Measurements from ENCODE around the gene GALNT2.
A peak's percentile ranks its signal among the peaks of the same experiment; 100 is the strongest.

Gene GALNT2

DNA sequence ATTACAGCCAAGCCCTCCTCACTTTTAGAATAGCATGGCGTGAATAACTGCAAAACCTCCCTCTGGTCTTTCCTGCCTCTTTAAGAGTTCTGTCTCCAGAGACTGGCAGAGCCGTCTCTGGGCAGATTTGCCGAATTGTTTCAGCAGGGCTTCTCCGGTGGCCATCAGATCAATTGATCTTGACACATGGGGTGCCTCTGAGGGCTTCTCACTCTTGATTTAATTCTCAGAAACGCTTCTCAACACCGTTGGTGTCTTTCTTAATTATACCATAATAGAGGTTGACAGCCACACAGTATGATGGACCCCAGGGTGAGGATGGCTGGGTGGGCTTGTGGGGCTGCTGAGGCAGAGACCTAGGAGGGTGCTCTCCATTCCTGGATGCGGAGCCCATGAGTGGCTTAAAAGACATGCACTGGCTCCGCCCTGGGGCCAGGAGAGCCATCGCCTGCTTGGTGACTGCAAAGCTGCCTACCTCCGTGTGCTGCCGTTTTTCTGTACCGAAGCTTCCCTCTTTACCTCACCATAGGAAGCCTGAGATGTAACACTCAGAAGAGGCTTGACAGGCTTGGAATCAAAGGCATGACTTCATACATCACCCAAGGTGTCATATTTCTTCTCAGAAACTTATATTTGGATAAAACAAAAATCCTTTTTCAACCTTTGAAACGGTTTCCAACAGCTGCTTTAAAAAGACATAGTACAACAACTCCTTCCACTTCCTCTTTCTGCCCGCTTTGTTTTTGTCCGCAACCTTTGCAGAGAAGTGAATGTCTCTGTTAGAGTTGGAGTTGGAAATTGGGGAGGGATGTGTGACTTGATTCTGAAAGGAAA is 82.9 kb downstream of the GALNT2 start:
- DNase-seq, result no peak

DNA sequence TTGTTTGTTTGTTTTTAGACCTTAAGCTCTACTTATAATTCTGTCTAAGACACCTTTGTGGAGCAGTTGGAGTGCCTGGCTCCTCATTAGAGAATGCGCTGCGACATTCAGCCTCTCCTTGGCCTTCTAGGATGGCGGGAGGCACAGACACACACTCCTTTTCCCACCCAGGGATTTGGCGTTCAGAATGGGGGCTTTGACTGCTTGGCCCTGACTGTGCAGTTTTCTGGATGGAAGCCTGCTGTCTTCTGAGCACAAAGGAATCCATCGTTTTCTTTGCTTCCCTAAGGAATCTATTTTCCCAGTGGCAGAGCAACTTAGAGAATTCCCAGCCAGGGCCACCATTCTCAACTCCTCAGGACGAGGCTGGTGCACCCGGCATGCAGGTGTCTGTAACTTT is 83.6 kb downstream of the GALNT2 start:
- DNase-seq, result no peak

DNA sequence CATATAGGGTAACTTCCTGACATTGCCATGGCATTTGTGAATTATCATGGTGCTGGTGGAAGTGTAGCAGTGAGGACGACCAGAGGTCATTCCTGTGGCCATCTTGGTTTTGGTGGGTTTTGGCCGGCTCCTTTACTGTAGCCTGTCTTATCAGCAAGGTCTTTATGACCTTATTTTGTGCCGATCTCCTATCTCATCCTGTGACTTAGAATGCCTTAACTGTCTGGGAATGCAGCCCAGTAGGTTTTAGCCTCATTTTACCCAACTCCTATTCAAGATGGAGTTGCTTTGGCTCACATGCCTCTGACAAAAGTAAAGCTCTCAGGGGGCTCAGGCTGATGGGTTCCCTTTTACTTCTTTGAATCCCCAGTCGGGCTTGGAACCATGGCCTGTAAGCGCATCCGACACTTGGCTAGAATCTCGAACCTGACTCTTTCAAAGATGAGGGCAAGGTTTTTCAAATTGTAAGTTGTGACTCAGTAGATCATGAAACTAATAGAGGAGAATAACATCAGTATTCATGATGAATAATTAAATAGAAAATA is 85.0 kb downstream of the GALNT2 start:
- DNase-seq, result no peak

DNA sequence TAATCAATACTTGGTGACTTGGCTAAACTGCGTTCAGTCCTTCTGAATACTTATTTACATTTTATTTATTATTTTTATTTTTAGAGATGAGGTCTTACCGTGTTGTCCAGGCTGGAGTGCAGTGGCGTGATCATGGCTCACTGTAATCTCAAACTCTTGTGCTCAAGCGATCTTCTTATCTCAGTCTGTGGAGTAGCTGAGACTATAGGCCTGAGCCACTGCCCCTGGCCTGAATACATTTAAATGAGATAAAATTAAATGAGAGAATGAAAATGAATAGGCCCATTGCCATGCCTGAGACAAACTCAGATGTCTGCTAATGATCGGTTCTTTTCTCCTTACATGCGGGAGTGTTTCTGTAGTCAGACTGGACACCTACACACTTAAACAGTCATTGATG is 86.0 kb downstream of the GALNT2 start:
- DNase-seq, result no peak

DNA sequence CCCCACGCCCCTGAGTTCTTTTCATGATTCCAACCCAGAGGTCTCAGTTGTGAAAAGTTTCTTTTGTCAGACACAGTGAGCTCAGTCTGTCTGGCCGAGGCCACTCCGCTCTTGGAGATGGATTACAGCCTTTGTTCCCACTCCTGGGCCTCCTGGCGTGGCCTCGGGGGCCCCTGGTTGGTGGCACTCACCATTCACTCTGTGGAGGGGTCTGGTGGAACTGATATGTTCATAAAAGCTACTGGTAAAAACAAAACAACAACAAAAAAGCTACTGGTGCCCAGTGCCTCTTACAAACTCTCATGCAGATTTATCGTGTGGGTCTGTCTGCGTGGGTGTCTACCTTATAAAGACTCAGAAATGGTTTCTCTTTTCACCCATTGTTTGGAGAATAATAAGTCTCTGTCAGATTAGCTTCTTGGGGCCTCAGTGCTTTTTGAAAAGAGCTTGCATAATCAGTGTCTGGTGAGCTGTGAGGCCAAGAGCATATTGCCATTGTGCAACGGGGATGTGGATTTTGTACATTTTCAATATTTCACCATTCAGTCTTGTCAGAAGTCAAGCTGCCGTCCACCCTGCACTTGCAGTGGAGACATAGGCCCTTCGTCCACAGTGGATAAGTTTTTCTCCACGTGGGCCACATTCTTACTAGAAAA is 86.7 kb downstream of the GALNT2 start:
- no peak for DNase-seq

DNA sequence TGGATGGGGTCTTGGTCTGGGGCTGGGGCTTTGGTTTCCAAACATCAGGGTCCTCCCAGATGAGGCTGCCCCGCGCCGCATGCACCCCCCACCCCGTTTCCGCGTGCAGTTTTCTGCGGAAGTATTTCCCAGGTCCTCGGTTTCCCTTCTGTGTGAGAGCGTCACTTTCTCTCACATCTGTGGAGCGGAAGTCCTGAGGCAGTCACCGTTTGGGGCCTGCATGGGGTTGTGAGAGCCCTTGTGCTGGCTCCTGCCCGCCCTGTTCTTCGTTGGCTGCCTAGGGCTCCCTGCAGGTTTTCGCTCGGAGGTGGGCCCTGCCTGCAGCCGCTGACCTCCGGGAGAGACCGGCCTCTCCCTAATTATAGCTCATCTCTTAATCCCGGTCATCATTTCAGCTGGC is 88.0 kb downstream of the GALNT2 start:
- no peak for DNase-seq

DNA sequence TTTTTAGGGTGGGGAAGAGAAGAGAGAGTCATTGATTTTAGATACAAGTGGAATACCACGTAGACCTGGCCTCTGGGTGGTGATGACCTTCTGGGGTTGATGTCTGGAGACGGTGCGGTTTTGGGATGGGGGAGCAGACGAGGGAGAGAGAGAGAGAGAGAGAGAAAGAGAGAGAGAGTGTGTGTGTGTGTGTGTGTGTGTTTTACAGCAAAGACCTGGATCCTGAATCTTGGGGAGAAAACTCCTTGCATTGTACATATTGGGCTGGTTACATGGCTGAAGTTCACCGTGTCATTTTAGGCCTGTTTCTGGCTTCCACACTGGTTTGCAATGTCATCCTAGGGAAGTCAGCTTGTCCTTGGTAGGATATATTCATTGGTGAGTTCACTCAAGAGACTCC is 89.0 kb downstream of the GALNT2 start:
- no peak for DNase-seq

DNA sequence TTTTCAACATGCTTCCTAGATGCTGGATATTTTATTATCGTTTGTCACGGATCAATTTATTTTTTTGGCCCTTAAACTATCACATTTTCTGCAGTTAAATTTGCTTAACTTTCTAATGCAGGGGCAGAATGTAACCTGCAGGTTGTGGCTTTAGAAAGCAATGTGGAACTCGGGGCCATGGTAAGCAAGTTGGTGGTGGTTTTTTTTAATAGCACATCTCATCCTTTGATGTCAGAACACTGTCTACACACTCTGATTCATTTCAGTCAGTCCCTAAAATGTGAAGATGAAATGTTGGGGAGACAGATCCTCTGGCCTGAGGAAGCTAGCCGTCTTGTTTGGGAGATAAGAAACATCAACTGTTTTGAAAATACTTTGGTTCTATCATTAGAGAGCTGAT is 89.5 kb downstream of the GALNT2 start:
- DNase-seq, result no peak

DNA sequence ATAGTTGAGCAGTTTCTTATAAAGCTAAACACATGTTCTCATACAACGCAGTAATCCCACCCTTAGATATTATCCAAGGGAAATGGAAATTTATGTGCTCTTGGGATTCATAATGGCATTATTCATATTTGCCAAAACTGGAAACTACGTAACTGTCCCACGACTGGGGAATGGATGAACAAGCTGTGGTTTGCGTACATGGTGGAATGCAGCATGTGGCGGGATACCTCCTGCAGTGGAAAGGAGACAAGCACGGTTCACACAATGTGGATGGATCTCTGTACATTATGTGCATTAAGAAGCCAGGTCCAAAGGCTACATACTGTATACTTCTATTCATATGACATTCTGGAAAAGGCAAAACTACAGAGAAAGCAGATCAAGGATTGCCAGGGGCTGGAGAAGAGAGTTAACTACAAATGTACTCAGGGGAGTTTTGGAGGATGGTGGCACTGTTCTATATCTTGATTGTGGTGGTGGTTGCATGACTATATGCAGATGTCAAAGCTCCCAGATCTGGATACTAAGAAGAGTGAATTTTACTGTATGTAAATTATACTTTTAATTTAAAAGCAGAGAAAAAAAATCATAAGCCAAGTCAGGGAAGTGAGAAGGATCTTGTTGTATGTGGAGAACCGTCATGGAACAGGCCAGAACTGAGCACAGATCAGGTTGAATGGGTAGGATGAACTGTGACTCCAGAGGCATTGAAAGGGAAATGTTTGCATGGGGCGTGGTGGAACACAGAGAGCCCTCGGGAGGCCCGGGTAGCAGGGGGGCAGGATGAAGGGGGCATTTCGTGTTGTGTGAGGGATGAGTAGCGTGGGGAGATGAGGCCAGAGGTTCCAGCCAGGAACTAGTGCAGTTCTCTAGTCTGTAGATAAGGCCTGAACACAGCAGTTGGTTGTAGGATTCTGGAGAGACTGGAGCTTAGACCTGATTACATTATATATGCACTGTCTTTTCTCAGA is 90.7 kb downstream of the GALNT2 start:
- DNase-seq, result no peak

DNA sequence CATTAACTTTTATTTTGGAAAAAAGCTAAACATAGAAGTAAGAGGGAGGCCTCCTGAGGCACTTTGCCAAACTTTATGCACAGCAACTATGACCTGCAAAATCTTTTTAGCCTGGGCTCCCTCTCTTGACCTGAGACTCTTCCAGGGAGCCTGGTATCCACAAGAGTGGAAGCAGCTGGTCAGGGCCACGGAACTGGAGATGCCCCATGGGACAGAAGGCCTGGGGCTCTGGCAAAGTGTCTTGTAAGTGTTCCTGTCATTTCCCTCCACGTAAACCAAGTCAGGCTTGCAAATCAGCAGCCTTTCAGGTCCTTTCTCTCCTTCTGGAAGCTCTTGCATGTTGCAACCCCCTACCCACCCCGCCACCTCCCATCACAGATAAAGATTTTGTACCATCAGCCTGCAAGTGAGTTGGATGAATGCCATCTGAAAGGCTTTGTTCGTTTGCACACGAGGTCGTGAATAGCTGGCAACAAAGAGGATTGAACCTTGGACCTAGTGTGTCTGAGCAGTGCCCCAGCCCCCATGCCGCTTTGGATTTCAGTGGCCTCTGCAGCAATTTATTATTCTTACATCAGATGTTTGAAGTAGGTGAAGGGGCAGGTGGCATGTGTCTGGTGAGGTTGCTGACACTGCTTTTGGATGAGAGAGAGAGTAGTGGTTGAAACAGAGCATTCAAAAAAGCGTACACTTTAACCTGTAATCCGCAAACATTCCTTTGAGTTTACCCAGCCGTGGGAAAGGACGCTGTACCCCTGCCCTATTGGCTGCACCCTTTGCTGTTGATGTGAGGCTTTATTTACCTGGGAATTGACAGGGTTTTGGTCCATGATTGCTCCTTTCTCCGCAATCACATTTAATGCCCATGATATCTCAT is 91.6 kb downstream of the GALNT2 start:
- DNase-seq, result no peak

DNA sequence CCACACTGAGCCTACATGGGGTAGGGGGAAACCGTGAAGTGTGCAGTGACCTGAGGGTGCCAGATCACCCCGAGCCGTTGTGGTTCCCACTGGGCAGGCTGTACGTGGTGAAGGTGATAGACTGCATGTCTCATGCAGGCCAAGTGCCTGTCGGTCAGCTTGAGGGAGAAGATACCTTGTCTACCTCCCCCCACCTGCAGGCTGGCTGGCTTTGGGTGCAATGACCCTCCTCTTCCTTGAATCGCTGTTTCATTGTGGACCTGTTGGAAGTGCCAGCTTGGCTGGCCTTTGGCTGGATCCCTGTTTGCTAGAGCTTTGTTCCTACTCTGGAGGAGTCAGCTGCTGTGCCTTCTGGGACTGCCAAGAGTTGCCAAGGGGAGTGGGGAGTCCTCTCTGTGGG is 92.5 kb downstream of the GALNT2 start:
- DNase-seq, result no peak

DNA sequence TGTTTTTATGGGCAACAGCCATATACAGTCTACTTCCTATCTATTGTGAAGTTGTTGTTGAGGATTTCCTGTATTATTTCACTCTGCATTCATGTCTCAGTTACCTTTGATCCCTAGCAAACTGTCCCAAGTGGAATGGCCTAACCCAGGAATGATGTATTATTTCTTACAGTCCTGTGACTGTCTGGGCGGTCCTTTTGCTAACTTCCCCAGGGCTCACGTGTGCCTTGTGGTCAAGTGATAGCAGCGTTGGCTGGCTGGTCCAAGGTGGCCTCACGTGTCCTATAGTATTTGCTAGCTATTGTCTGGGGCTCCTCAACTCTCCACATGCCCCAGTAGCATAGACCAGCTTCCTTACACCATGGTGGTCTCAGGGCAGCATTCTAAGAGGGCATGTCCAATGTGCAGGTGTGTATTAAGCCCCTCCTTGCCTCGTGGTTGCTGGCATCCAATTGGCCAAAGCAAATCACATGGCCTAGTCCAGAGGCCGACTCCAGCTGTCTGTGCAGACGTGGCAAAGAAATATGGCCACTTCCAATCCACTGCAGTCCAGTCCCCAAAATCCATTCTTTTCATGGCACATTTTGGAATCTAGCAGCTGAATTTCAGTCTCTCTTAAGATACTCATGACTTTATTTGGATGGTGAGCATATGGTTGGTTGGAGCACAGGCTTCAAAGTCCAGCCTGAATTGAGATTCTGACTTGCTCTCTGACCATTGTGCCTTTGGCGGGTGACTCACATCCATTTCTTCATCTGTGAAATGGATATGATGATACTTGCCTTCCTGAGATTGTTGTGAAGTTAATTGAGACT is 94.1 kb downstream of the GALNT2 start:
- no peak for DNase-seq

DNA sequence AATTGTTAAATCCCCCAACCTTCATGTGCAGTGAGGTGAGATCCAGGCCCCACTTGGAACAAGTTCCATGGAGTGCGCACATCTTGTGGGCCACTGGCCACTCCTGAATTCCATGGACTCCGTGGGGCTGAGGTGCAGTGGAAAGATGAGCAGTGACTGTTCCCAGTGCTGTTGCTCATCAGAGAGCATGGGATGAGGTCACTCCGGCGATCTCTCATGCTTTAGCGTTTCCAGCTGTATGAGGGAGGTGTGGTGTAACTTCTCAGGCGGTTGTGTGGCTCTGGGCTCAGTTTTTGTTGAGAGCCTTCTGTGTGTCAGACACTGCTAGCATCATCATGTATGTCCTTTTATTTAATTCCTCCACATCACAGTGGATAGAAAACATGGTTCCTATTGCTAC is 96.2 kb downstream of the GALNT2 start:
- no peak for DNase-seq

DNA sequence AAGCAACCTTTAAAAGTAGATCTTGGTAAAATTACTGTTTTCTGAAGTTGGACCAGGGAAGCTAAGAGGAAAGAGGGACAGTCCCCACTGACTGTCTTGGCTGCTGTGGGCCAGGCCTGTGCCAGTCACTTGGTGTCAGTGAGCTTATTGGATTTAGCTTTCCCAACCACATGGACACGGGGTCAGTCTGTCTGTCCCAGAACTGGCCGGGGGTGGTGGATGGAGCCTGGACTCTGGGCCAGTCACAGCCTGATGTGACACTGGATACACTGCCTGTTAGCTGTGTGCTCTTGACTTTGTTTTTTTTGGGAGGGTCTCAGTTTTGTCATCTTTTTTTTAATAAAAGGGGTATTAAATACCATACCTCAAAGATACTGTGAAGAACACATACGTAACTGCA is 96.7 kb downstream of the GALNT2 start:
- no peak for DNase-seq

DNA sequence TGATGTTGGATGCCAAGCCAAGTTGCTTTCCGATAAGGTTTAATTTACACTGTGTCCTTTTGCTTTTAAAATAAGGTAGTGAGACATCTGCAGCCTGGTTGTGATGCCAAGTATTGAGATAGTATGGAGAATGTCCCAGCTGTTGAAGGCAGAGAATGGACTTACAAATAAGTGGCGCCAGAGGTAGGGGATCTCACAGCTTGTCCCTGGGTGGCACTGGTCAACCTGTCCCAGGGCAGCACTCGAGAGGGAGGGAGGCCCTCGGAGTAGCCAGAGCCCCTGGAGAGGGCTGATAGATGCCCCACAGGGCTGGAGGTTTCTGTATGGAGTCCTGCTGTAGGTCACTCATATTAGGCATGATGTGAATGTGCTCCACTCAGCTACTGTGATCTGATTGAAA is 98.5 kb downstream of the GALNT2 start:
- no peak for DNase-seq

DNA sequence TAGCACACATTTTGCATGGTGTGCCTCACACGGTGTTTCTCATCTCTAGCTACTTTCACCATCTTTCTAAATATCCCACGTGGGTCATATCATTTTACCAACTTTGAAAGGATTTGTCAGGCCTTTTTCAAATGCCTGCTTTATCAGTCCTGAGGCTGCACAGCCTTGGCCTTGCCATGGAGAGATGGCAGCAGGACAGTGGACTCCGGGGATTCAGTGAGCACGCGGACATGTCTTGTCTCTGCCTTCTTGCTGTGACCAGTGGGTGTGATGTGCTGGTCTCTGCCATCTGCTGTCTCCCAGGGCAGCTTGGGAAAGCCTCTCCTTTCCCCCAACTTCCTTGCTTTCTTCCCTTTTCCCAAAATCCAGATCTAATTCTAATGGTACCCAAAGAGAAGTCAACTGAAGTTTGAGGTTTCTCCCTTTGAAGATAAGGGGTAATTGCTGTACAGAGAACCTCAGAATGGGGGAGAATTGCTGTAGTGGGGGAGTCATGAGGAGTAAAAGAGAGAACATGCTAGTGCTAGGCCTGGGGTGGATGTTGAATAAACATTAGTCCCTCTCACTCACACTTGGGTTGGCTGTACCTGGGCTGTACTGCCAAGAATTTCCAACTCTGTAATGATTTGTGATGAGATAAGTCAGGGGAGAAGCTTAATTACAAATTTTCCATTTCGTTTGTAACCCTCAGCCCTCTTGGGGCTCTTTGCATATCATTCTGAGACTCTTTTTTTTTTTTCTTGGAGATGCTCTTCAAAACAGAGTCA is 99.5 kb downstream of the GALNT2 start:
- no peak for DNase-seq

DNA sequence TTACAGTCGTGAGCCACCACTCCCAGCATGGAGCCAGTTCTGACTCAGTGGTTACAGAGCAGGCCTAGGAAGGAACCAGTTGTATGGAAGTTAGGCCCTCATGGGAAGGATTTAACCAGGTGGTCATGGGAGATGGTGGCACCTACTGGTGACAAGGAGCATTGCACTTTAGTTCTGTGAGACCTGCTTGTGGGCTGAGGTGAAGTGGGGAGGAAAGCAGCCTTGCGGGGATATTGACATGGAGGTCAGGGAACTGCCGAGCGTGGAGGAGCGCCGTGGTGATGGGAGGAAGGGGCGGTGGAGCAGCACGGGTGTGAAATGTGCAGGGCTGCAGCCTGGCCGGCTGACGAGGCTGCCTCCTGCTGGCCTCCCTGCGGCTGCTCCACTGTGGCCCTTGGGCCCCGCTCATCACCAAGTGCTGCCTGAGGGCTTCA is 100.4 kb downstream of the GALNT2 start:
- DNase-seq, result peak; percentile 16

DNA sequence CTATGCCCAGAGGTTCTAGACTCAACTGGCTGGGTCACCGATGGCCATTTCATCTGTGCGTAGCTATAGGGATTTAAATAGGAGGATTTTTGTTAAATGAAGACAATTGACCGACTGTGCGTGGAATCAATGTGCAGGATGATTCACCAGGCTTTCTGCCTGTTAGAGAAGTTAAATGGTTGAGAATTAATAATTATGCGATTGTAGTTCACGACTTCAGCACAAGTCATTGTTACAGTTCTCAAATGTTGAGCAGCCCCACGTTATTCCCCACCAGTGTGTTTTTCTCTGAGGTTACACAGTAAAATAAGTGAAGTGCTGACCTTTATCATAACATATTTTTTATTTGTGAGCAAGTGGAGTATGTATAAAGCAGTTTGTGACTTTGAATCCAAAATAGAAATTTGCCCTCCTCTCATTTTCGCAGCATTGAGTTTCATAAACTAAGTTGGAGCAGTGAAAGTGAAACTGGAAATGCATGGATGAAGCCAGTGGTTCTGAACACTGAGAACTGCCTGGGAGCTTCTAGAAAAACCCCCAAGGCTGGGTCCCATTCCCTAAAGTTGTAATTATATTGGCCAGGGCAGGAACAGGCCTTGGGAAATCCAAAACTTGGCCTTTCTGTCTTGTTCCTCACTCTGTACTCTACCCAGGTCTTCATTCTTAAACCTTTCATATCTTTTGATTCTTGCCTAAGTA is 102.6 kb downstream of the GALNT2 start:
- DNase-seq, result no peak

DNA sequence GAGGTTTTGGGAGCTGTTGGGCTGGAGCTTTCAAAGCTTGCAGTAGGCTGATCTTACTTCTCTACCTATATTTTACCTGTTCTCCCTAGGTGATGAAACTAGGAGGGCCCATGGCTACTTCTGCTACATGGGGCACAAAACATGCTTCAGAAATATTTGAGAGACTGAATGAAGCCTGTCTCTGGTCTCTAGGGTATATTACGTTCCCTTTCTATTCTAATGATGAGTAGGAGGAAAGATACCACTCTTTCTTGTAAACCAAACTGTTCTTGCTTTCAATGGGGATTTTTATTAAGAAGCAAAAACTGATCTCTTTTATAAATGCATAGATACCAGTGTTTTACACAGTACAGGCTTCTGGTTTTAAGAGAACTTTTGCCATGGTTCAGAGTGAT is 103.1 kb downstream of the GALNT2 start:
- DNase-seq, result no peak

DNA sequence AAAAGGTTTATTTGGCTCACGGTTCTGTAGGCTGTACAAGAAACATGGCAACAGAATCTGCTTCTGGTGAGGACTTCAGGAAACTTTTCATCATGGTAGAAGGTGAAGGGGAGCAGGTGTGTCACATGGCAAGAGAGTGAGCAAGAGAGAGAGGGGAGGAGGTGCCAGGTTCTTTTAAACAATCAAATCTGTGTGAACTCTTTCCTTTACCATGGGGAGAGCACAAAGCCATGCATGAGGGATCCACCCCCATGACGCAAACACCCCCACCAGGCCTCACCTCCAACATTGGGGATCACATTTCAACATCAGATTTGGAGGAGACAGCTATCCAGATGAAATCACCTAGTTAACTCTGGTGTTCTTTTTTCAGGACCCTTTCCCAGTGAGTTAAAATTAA is 103.6 kb downstream of the GALNT2 start:
- DNase-seq, result no peak
